ENCODE measurements around the gene FBXW8. TPM values are rescaled to one million over a fixed set of nuclear protein-coding genes. Genes with fewer than 3 reads are reported as not detected.

The FBXW8 gene
- total and polyA plus RNA-seq, 12 donors: 2.4 to 11.3 (median 7.4) TPM

DNA sequence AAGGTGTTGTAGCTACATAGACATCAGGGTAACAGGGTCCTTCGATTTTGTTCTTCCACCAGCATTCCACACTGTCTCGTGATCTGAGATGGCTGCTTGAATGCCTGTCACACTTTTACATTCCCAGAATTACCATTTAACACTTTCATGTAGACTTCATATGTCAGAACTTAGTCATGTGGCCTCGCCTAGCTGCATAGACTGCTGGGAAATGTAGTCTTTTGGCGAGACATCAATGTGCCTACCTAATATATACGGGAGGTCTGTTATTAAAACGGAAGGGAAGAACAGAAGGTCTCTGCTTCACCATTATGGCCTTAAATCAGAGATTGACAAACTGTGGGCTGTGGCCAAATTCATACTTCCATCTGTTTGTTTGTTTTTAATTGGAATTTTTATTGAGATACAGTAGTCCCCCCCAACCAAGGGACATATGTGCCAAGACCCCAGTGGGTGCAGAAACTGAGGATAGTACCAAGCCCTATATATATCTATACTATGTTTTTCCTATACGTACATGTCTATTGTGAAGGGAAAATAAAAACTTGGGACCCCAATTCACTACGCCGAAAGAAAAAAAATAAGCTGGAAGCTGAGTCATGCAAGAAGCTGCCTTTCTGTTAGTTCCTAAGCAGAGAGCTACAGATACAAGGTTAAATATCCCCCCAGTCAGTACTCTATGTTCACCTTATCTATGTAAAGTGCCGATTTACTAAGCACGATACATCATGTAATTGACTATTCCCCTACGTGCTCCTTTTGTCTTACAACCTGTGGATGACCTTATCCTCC is 18.2 kb upstream of the FBXW8 start:
- no peak overlapping the region for H3K27ac ChIP-seq
- intact Hi-C loops (cut with DNase I): no loop called here

GRCh38 chr12:116894913-116895312 is 15.8 kb upstream of the FBXW8 start:
- DNase-seq: no peak
- Histone ChIP-seq H3K4me1 (no peaks in the 10 kb centered on the region), H3K4me3 (no peak overlapping the region), H3K27ac (no peak overlapping the region), H3K27me3 (peaks cover 0 to 28% (median 11%) of the 10 kb centered on the region in 7 donors), H3K9me3 (peaks cover 0 to 7% (median 0%) of the 10 kb centered on the region in 11 donors), H3K36me3 (no peaks in the 10 kb centered on the region)
- WGBS, 2 donors: 89 to 91% methylated on average over 3 of the region's 3 CpGs
- TF ChIP-seq, protein P1, sequence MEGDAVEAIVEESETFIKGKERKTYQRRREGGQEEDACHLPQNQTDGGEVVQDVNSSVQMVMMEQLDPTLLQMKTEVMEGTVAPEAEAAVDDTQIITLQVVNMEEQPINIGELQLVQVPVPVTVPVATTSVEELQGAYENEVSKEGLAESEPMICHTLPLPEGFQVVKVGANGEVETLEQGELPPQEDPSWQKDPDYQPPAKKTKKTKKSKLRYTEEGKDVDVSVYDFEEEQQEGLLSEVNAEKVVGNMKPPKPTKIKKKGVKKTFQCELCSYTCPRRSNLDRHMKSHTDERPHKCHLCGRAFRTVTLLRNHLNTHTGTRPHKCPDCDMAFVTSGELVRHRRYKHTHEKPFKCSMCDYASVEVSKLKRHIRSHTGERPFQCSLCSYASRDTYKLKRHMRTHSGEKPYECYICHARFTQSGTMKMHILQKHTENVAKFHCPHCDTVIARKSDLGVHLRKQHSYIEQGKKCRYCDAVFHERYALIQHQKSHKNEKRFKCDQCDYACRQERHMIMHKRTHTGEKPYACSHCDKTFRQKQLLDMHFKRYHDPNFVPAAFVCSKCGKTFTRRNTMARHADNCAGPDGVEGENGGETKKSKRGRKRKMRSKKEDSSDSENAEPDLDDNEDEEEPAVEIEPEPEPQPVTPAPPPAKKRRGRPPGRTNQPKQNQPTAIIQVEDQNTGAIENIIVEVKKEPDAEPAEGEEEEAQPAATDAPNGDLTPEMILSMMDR (IDR thresholded peaks at IDR 0.05): no peak
- ATAC-seq: no peak
- intact Hi-C loops (cut with DNase I): no loop called here

More for the DNA sequence above, 18.2 kb upstream of the FBXW8 start:
- TF ChIP-seq, protein P1 (IDR thresholded peaks at IDR 0.05): no peak
- no peak overlapping the region for H3K4me3 ChIP-seq
- H3K4me1 ChIP-seq: peaks cover 0 to 4% (median 0%) of the 10 kb centered on the region in 9 donors
- peaks cover 0 to 7% (median 0%) of the 10 kb centered on the region in 11 donors for H3K9me3 ChIP-seq
- 78 to 83% methylated on average over 12 of the region's 12 CpGs for WGBS, 2 donors
- ATAC-seq (no peak), DNase-seq (no peak)
- H3K27me3 ChIP-seq: peaks cover 0 to 11% (median 0%) of the 10 kb centered on the region in 7 donors
- no peaks in the 10 kb centered on the region for H3K36me3 ChIP-seq

GRCh38 chr12:116896411-116896924 is 14.3 kb upstream of the FBXW8 start:
- ATAC-seq (no peak), DNase-seq (no peak)
- H3K27ac ChIP-seq: no peak overlapping the region
- TF ChIP-seq, protein P1 (IDR thresholded peaks at IDR 0.05): no peak
- no peak overlapping the region for H3K4me3 ChIP-seq
- no peaks in the 10 kb centered on the region for H3K36me3 ChIP-seq
- intact Hi-C loops (cut with DNase I): no loop called here
- H3K27me3 ChIP-seq: peaks cover 0 to 42% (median 24%) of the 10 kb centered on the region in 7 donors
- WGBS, 2 donors: 65 to 71% methylated on average over 7 of the region's 7 CpGs
- H3K9me3 ChIP-seq: no peaks in the 10 kb centered on the region
- H3K4me1 ChIP-seq: no peaks in the 10 kb centered on the region

DNA sequence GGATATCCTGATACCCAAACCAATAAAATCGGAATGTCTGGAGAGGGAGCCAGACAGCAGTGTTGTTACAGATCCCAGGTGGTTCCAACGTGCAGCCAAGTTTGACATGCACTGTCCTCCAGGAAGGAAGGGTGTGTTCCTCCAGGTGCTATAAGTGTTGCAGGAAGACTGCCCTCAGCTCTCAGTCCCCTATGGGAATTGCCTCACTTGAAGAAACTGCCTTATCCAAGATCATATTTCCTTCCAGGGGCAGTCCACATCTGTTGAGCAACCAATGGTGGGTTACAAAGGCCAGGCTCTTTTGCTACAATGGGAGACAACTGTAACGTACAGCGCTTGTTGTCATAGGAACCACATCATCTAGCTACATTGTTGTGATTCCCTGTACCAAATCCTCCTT is 13.3 kb upstream of the FBXW8 start:
- 66 to 71% methylated on average over 4 of the region's 4 CpGs for WGBS, 2 donors
- TF ChIP-seq, protein P1 (IDR thresholded peaks at IDR 0.05): no peak
- DNase-seq (no peak), ATAC-seq (no peak)
- no peaks in the 10 kb centered on the region for H3K9me3 ChIP-seq
- H3K27ac ChIP-seq: no peak overlapping the region
- H3K27me3 ChIP-seq: peaks cover 0 to 49% (median 33%) of the 10 kb centered on the region in 7 donors
- H3K4me1 ChIP-seq: no peaks in the 10 kb centered on the region
- intact Hi-C loops (cut with DNase I): no loop called here
- no peak overlapping the region for H3K4me3 ChIP-seq
- H3K36me3 ChIP-seq: no peaks in the 10 kb centered on the region
